Panc1 (cell line): ENCODE measurements around the gene STARD13.

ENCODE experiments used
- CTCF ChIP-seq: fragments of 450-650 bp; IDR thresholded peaks from 2 replicates; pipeline ENCODE4 v1.5.1; 2017; ENCODE audit warnings: mild to moderate bottlenecking
- POLR2AphosphoS5 ChIP-seq: IDR thresholded peaks from 2 replicates; pipeline ENCODE4 v1.6.1; 2012; ENCODE audit warnings: mild to moderate bottlenecking, low read depth, low read length, moderate library complexity
- TCF7L2 ChIP-seq: IDR thresholded peaks from 2 replicates; pipeline ENCODE4 v1.6.1; 2011; ENCODE audit warnings: mild to moderate bottlenecking, low read depth, low read length, inconsistent platforms

GRCh38 chr13:33199289-33199850 is 86.2 kb downstream of the STARD13 start:
- no peak for TF ChIP-seq CTCF
- TF ChIP-seq POLR2AphosphoS5 = no peak
- TF ChIP-seq TCF7L2 = no peak
